VCaP (cell line): ENCODE results near the gene PCDHGB6.
"Not testable (repeated sequence)": the region's sequence is repeated elsewhere in the genome, so short reads cannot be mapped to it uniquely, and the experiment has no call there.

Source experiments
- H3K27ac ChIP-seq: fragments of 450-650 bp; 2 replicates; pipeline ENCODE4 v1.5.1; 2017
- TF ChIP-seq, protein P1 (sequence below): fragments of 450-650 bp; conservative IDR thresholded peaks from 2 replicates; pipeline ENCODE4 v1.5.1; 2017; ENCODE audit warnings: mild to moderate bottlenecking, moderate library complexity

The PCDHGB6 gene

GRCh38 chr5:141412854-141413539 is 5.2 kb downstream of the PCDHGB6 start, which contains the start of gene PCDHGA10:
Gene PCDHGA10 (plus strand): TSS chr5:141412987. CDS start chr5:141413176, 189 bp downstream.
- H3K27ac ChIP-seq, result no peak within 1 kb of the TSS

GRCh38 chr5:141413540-141414069 is 5.8 kb downstream of the PCDHGB6 start:
- H3K27ac ChIP-seq, result no peak overlapping the region

More at GRCh38 chr5:141412854-141413539, 5.2 kb downstream of the PCDHGB6 start, which contains the start of gene PCDHGA10:
- TF ChIP-seq, protein P1, sequence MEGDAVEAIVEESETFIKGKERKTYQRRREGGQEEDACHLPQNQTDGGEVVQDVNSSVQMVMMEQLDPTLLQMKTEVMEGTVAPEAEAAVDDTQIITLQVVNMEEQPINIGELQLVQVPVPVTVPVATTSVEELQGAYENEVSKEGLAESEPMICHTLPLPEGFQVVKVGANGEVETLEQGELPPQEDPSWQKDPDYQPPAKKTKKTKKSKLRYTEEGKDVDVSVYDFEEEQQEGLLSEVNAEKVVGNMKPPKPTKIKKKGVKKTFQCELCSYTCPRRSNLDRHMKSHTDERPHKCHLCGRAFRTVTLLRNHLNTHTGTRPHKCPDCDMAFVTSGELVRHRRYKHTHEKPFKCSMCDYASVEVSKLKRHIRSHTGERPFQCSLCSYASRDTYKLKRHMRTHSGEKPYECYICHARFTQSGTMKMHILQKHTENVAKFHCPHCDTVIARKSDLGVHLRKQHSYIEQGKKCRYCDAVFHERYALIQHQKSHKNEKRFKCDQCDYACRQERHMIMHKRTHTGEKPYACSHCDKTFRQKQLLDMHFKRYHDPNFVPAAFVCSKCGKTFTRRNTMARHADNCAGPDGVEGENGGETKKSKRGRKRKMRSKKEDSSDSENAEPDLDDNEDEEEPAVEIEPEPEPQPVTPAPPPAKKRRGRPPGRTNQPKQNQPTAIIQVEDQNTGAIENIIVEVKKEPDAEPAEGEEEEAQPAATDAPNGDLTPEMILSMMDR, result peak; percentile 63

DNA sequence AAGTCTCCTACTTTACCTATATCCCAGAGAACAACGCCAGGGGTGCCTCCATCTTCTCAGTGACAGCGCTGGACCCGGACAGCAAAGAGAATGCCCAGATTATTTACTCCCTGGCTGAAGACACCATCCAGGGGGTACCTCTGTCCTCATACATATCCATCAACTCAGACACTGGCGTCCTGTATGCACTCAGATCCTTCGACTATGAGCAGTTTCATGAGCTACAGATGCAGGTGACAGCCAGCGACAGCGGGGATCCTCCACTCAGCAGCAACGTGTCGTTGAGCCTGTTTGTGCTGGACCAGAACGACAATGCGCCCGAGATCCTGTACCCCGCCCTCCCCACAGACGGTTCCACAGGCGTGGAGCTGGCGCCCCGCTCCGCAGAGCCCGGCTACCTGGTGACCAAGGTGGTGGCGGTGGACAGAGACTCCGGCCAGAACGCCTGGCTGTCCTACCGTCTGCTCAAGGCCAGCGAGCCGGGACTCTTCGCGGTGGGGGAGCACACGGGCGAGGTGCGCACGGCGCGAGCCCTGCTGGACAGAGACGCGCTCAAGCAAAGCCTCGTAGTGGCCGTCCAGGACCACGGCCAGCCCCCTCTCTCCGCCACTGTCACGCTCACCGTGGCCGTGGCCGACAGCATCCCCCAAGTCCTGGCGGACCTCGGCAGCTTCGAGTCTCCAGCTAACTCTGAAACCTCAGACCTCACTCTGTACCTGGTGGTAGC is 6.9 kb downstream of the PCDHGB6 start:
- not testable (repeated sequence) for H3K27ac ChIP-seq

More at GRCh38 chr5:141413540-141414069, 5.8 kb downstream of the PCDHGB6 start:
- TF ChIP-seq, protein P1, result no peak

- not testable (repeated sequence) for H3K27ac ChIP-seq
These were observed 7.4 kb downstream of the PCDHGB6 start for GRCh38 chr5:141415275-141415618.

GRCh38 chr5:141417494-141418172 is 9.8 kb downstream of the PCDHGB6 start, which contains the start of gene PCDHGB7:
Gene PCDHGB7 (plus strand): TSS chr5:141417677. CDS start chr5:141417860, 183 bp downstream.
- H3K27ac ChIP-seq, result not testable (repeated sequence)
- TF ChIP-seq, protein P1, result peak; percentile 50

DNA sequence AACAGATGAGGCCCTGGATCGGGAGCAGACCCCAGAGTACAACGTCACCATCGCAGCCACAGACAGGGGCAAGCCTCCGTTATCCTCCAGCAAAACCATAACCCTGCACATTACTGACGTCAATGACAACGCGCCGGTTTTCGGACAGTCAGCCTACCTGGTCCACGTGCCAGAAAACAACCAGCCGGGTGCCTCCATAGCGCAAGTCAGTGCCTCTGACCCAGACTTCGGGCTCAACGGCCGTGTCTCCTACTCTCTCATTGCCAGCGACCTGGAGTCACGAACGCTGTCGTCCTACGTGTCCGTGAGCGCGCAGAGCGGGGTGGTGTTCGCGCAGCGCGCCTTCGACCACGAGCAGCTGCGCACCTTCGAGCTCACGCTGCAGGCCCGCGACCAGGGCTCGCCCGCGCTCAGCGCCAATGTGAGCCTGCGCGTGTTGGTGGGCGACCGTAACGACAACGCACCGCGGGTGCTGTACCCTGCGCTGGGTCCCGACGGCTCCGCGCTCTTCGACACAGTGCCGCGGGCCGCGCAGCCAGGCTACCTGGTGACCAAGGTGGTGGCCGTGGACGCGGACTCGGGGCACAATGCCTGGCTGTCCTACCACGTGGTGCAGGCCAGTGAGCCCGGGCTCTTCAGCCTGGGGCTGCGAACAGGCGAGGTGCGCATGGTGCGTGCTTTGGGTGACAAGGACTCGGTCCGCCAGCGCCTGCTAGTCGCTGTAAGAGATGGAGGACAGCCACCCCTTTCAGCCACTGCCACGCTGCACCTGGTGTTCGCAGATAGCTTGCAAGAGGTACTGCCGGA is 11.5 kb downstream of the PCDHGB6 start:
- H3K27ac ChIP-seq, result no peak overlapping the region
- TF ChIP-seq, protein P1, result no peak

DNA sequence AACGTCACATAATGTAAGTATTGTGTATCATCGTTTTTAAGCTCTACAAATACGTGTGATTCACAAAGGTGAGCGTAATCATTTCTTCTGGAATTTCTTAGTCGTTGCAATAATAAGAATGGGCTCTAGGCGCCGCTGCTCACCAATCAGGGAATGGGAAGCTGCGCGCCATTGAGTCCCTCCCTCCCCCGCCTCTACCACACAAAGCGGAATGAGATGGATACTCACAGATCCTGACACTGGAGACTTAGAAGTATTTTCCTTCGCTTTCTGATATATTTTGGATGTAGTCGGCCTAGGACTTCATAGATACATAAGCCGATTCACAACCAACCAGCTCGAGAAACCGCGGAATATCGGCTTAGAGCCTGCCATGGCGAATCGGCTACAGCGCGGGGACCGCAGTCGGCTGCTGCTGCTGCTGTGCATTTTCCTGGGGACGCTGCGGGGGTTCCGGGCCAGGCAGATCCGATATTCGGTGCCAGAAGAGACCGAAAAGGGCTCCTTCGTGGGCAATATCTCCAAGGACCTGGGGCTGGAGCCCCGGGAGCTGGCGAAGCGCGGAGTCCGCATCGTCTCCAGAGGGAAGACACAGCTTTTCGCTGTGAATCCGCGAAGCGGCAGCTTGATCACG is 13.2 kb downstream of the PCDHGB6 start, which contains the start of gene PCDHGA11:
TSS of gene PCDHGA11 (plus strand) at position 197 of the 634 bp plus-strand sequence. CDS start at position 374, 177 bp downstream.
- H3K27ac ChIP-seq, result no peak within 1 kb of the TSS
- TF ChIP-seq, protein P1, result 0 out of 2 replicates have a peak, but pooled peaks have one; percentile 5
